Putamen (tissue), 1 donor: Measurements from ENCODE around the gene C3orf70.
A peak's percentile ranks its signal among the peaks of the same experiment; 100 is the strongest.

Source experiments
- DNase-seq: peaks from one replicate; pipeline ENCODE4 v3.0.0-alpha.2; 2016; ENCODE audit warnings: low spot score

C3orf70 gene

GRCh38 chr3:185152410-185153170 is at the start of gene C3orf70:
C3orf70 (minus strand) TSS chr3:185153060; CDS start chr3:185152823, 237 bp downstream.
- peak; percentile 62 for DNase-seq

GRCh38 chr3:185200639-185201038 is 47.8 kb upstream of the C3orf70 start:
- DNase-seq, result no peak

GRCh38 chr3:185199671-185200070 is 46.8 kb upstream of the C3orf70 start:
- DNase-seq, result no peak

- no peak for DNase-seq
These were observed 46.3 kb upstream of the C3orf70 start for GRCh38 chr3:185199206-185199605.

- no peak for DNase-seq
These were observed 44.2 kb upstream of the C3orf70 start for GRCh38 chr3:185197068-185197467.

GRCh38 chr3:185195652-185196051 is 42.8 kb upstream of the C3orf70 start:
- no peak for DNase-seq

- DNase-seq, result no peak
These were observed 36.0 kb upstream of the C3orf70 start for GRCh38 chr3:185188816-185189215.

- DNase-seq, result no peak
These were observed 34.5 kb upstream of the C3orf70 start for GRCh38 chr3:185187391-185187790.

GRCh38 chr3:185176750-185177359 is 24.0 kb upstream of the C3orf70 start:
- no peak for DNase-seq

GRCh38 chr3:185175370-185175987 is 22.6 kb upstream of the C3orf70 start:
- peak; percentile 82 for DNase-seq

- DNase-seq, result no peak
These were observed 19.5 kb upstream of the C3orf70 start for GRCh38 chr3:185172086-185173049.

GRCh38 chr3:185164428-185165217 is 11.8 kb upstream of the C3orf70 start:
- no peak for DNase-seq

GRCh38 chr3:185162634-185163033 is 9.8 kb upstream of the C3orf70 start:
- no peak for DNase-seq

GRCh38 chr3:185161761-185162160 is 8.9 kb upstream of the C3orf70 start:
- DNase-seq, result no peak

GRCh38 chr3:185157347-185157746 is 4.5 kb upstream of the C3orf70 start:
- DNase-seq, result no peak

- no peak for DNase-seq
These were observed 2.8 kb upstream of the C3orf70 start for GRCh38 chr3:185155678-185156077.

- DNase-seq, result no peak
These were observed 1.2 kb upstream of the C3orf70 start for GRCh38 chr3:185153861-185154629.

- DNase-seq, result no peak
These were observed 411 bp upstream of the C3orf70 start for GRCh38 chr3:185153171-185153771.

GRCh38 chr3:185151964-185152409 is 873 bp downstream of the C3orf70 start:
- DNase-seq, result no peak
